Measurements from ENCODE around the gene FAM193A. TPM values are rescaled to one million over a fixed set of nuclear protein-coding genes. Genes with fewer than 3 reads are reported as not detected.

FAM193A gene
- total RNA-seq, 1 donor from 2014 or later = 31.4 TPM

- Histone ChIP-seq H3K4me1 (peaks cover 9% of the 10 kb centered on the region), H3K27me3 (no peaks in the 10 kb centered on the region), H3K27ac (no peak overlapping the region), H3K9me3 (no peaks in the 10 kb centered on the region), H3K36me3 (peaks cover 0 to 36% of the 10 kb centered on the region in 2 donors), H3K4me3 (no peak overlapping the region)
- intact Hi-C loops (cut with DNase I) = no loop called here
- DNase-seq (ENCODE audit: extremely low spot score in 2 of 2) = no peak
- TF ChIP-seq POLR2A (IDR thresholded peaks at IDR 0.05) (no peak), POLR2AphosphoS5 (IDR thresholded peaks at IDR 0.05; ENCODE audit: insufficient read depth in 1 of 2, low read depth in 1 of 2) (no peak)
- TF ChIP-seq, protein P1, sequence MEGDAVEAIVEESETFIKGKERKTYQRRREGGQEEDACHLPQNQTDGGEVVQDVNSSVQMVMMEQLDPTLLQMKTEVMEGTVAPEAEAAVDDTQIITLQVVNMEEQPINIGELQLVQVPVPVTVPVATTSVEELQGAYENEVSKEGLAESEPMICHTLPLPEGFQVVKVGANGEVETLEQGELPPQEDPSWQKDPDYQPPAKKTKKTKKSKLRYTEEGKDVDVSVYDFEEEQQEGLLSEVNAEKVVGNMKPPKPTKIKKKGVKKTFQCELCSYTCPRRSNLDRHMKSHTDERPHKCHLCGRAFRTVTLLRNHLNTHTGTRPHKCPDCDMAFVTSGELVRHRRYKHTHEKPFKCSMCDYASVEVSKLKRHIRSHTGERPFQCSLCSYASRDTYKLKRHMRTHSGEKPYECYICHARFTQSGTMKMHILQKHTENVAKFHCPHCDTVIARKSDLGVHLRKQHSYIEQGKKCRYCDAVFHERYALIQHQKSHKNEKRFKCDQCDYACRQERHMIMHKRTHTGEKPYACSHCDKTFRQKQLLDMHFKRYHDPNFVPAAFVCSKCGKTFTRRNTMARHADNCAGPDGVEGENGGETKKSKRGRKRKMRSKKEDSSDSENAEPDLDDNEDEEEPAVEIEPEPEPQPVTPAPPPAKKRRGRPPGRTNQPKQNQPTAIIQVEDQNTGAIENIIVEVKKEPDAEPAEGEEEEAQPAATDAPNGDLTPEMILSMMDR (IDR thresholded peaks at IDR 0.05) = no peak
Measured at GRCh38 chr4:2741626-2742025, 205.2 kb downstream of the FAM193A start.

GRCh38 chr4:2742081-2742822 lies 205.8 kb downstream of the FAM193A start:
- H3K9me3 ChIP-seq = no peaks in the 10 kb centered on the region
- no peak overlapping the region for H3K4me3 ChIP-seq
- TF ChIP-seq POLR2AphosphoS5 (IDR thresholded peaks at IDR 0.05; ENCODE audit: insufficient read depth in 1 of 2, low read depth in 1 of 2) (no peak), POLR2A (IDR thresholded peaks at IDR 0.05) (no peak)
- TF ChIP-seq, protein P1 (IDR thresholded peaks at IDR 0.05) = no peak
- intact Hi-C loops (cut with DNase I) = no loop called here
- no peaks in the 10 kb centered on the region for H3K27me3 ChIP-seq
- peaks cover 0 to 42% of the 10 kb centered on the region in 2 donors for H3K36me3 ChIP-seq
- peaks cover 15% of the 10 kb centered on the region for H3K4me1 ChIP-seq
- no peak for DNase-seq (ENCODE audit: extremely low spot score in 2 of 2)
- no peak overlapping the region for H3K27ac ChIP-seq

GRCh38 chr4:2742823-2743517 lies 206.5 kb downstream of the FAM193A start:
- H3K4me1 ChIP-seq = peaks cover 17% of the 10 kb centered on the region
- H3K27me3 ChIP-seq = no peaks in the 10 kb centered on the region
- peaks cover 0 to 46% of the 10 kb centered on the region in 2 donors for H3K36me3 ChIP-seq
- no peaks in the 10 kb centered on the region for H3K9me3 ChIP-seq
- intact Hi-C loops (cut with DNase I) = no loop called here
- no peak for DNase-seq (ENCODE audit: extremely low spot score in 2 of 2)
- TF ChIP-seq, protein P1 (IDR thresholded peaks at IDR 0.05) = no peak
- TF ChIP-seq POLR2AphosphoS5 (IDR thresholded peaks at IDR 0.05; ENCODE audit: insufficient read depth in 1 of 2, low read depth in 1 of 2) (no peak), POLR2A (IDR thresholded peaks at IDR 0.05) (no peak)
- no peak overlapping the region for H3K4me3 ChIP-seq
- H3K27ac ChIP-seq = no peak overlapping the region

DNA sequence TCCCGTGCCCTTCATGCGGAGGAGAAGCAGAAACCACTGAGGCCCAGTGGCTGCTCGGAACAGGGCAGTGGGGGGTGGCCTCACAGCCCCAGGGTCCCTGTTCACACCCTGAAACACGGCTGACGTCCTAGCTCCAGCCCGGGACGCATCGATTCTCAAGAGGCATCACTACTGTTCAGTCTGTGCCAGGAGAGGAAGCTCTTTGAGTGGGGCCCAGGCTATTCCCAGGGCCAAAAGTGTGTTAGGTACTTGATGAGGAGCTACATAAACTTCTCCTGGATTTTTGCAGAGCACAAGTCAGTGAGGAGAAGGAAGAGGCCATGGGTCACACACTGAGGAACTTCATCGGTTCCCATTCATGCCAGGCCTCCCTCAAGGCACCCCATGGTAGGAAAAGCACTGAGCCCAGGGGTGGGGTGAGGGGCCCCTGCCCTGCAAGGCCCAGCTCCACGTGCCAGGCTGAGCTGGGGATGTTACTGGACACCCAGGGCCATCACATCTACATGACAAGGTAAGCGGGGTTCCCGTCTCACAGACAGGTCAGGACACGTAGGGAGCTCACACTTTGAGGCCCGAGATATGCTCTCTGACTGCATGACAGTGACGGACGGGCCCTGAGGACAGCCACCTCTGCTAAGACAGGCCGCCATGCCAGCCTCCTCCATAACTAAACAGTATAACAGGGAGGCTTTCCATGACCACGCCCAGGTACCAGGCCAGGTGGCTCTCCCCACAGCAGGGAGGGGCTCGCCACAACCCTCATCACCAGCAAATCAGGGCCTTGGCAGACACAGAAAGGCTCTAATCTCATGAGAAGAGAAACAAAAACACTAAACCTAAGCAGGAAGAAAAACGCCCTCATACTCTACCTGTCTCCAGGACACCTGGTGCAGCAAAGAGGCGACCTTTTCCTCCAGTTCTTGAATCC lies 207.3 kb downstream of the FAM193A start:
- Histone ChIP-seq H3K4me3 (no peak overlapping the region), H3K9me3 (no peaks in the 10 kb centered on the region), H3K27me3 (no peaks in the 10 kb centered on the region), H3K27ac (no peak overlapping the region), H3K4me1 (peaks cover 17% of the 10 kb centered on the region), H3K36me3 (peaks cover 0 to 46% of the 10 kb centered on the region in 2 donors)
- DNase-seq (ENCODE audit: extremely low spot score in 2 of 2) = no peak
- intact Hi-C loops (cut with DNase I) = no loop called here
- TF ChIP-seq, protein P1 (IDR thresholded peaks at IDR 0.05) = no peak
- TF ChIP-seq POLR2A (IDR thresholded peaks at IDR 0.05) = no peak
- no peak for TF ChIP-seq POLR2AphosphoS5 (IDR thresholded peaks at IDR 0.05; ENCODE audit: insufficient read depth in 1 of 2, low read depth in 1 of 2)
